Activated gamma-delta T cell treated with anti-CD3 and anti-CD28 coated beads, Interleukin-2, amount 50 U/mL, for 16 hours (primary cell): ENCODE results near the gene SIL1.

ENCODE experiments used
- DNase-seq: peaks from one replicate; pipeline ENCODE4 v3.0.0-alpha.2; 2020; ENCODE audit warnings: low read depth

The SIL1 gene

GRCh38 chr5:138956801-138957200 is 241.4 kb downstream of the SIL1 start:
- no peak for DNase-seq

DNA sequence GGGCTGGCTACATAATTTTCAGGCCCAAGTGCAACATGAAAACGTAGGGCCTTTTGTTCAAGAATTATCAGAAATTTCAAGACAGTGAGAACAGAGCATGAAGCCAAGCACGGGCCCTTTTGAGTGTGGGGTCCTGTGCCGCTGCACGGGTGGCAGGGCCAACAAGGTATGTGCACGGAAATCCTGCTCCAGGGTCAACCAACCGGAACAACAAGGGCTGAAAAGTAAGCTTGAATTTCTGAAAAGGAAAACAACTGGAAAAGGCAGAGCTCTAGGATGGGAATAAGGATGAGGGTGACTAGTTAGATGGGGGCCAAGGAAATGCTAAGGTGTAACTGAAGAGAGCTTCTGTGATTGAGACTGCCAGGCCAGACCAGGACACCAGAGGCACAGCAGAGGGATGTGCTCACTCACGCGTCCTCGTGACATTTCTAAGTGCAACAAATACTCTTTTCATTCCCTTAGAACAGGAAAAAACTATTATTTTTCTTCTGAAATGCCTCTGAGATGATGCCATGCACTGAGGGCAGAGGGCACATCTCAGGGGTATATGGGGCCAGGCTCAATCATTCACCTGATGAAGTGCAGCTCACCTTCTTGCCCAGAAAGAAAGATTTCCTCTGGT is 242.4 kb downstream of the SIL1 start:
- DNase-seq: no peak

- DNase-seq: no peak
Observed at GRCh38 chr5:138955013-138955660, 243.0 kb downstream of the SIL1 start.

- DNase-seq: no peak
Observed at GRCh38 chr5:138954257-138955012, 243.7 kb downstream of the SIL1 start.

DNA sequence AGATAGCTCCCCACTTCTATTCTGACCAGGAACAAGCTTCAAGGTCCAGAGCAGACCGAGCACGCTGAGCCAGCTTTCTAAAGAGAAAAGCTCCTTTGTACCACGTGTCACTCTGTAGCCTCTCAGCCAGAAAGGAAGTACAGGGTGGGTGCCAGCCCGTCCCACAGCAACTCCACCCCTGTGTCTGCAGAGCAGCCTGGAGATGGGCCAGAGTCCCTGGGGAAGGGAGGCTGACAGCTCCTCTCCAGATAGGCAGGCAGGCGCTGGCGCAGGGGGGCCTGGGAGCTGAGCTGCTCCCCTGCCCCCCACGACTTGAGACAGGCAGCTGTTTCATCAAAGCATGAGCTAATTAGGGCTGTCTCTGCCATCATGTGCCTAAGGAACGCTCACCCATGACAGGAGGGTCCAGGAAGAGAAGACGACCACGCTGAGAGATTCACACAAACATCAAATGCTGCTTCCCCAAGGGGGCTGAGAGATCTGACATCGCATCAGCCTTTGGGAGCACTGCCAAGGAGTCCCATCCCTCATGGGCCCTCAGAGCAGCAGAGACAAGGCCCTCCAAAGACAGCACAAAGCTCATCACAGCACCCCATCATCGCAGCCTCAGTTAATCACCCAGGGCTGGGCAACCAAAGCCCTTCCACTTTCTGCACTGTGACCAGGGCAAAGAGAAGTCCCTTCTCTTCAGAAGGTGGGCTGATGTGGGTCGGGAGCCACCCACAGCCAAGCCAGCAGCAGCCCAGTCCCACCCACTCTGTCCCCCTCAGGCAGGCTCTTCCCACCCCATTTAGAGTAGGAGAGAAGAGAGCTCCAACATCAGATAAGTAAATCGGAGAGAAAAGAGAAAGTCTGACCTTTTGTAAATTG is 244.5 kb downstream of the SIL1 start:
- DNase-seq: no peak

GRCh38 chr5:138952962-138953361 is 245.2 kb downstream of the SIL1 start:
- DNase-seq: no peak

DNA sequence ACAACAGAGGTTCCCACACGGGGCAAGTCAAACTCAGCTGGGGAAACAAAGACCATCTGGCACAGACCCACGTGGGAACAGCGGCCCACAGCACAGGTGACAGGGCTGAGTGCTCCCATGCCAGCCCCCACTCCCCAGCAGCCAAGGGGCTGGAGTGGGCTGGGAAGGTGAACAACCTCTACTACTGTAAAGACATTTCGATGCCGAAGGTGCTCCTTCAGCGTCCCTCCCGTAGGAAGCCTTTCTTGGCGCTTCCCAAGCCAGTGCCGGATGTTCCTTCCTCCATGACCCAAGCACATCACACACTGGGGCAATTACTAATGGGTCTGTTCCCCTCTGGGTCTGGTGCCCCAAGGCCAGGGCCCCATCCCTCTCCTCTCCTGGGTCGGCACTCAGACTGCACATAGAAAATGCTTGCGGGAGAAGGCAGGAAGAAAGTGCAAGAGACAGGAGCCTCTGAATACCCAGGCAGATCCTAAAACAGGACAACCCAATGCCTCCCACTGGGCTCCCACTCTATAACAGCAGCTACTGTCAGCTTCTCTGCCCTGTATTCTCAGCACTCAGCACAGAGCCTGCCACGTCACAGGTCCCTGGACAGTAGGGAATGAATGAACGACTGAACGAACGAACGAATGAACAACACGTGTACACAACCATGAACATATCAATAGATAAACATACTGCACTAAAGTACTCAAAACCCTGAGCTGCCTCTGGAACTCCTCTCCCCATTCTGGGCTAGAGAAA is 246.0 kb downstream of the SIL1 start:
- DNase-seq: no peak

- no peak for DNase-seq
Observed at GRCh38 chr5:138951091-138951985, 246.8 kb downstream of the SIL1 start.

- no peak for DNase-seq
Observed at GRCh38 chr5:138950421-138951031, 247.6 kb downstream of the SIL1 start.

- DNase-seq: no peak
Observed at GRCh38 chr5:138949988-138950387, 248.2 kb downstream of the SIL1 start.

DNA sequence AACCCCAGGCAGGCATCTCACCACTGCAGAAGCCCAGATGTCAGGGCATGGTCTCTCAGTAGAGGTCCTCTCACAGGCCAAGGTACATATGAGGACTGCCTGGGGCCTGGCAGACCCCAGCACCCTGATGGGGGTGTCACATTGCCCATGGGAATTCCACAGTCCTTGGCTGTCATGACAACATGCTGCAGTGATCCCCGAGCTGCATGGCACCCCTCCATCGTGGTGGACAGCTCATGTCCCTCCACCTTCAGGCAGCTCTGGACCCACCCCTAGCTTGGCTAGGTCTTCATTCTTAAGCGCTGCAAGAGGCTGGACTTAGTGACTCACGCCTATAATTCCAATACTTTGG is 249.0 kb downstream of the SIL1 start:
- DNase-seq: no peak

DNA sequence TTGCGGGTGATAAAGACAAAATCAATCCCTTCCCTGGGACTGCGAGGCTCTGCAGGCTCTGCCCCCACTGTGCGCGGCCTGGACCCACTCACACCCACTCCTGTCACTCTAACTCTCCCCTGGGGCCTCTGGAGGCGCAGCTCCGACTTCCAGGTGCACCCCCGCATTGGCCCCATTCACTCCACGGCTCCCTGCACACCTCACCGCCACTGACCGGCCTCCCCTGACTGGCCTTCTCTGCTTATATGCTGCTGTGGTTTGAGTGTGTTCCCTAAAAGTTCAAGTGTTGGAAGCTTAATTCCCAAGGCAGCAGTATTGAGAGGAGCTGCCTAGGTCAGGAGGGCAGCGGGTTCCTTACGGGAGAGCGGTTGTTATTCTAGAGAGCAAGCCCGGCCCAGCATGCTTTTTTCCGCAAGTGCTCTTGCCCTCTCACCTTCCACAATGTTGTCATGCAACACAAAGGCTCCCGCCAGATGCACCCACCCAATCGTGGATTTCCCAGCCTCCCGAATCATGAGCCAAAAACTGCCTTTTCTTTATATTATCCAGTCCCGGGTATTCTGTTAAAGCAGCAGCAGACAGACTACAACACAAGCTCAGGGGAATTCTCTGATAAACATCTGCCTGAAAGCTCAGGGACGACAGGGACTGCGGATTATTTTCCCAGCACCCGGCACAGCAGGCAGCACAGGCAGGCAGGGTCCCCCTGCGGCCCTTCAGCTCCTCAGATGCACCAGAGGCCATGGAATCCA is 249.5 kb downstream of the SIL1 start:
- no peak for DNase-seq

DNA sequence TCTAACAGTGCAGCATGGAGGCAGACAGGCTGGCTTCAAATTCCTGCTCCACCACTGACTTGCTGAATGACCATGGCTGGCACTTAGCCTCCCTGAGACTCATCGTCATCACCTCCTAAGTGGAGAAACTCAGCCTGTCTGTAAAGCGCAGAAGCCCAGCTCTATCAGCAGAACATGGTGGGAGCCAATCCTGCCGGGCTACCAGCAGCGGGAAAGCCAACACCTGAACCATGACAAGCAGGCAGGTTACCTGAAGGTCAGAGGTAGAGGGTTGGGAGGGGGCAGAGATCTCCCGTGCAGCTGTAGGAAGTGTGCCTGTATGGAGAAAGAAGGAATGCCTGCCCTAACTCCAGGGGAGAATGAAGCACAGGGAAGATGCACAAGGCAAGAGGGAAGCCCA is 250.4 kb downstream of the SIL1 start:
- no peak for DNase-seq

- no peak for DNase-seq
Observed at GRCh38 chr5:138946831-138947560, 251.2 kb downstream of the SIL1 start.

DNA sequence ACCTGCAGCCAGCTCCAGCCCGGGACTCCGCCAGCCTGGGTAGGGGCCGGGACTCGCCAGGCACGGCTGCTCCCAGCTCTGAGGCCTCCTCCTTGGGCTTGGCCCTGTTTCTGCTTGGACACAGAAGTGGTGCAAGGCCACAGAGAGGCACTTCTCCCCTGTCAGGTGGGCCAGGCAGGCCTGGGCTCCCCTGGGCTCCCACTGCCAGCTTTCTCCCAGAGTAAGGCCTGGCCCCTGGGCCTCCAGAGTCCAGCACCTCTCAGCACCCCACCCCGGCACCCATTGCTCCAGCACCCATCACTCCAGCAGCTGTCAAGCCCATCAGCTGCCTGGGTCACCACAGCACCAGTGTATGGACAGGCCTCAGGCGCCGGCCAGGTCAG is 251.9 kb downstream of the SIL1 start:
- DNase-seq: no peak

- DNase-seq: no peak
Observed at GRCh38 chr5:138945421-138946240, 252.5 kb downstream of the SIL1 start.

DNA sequence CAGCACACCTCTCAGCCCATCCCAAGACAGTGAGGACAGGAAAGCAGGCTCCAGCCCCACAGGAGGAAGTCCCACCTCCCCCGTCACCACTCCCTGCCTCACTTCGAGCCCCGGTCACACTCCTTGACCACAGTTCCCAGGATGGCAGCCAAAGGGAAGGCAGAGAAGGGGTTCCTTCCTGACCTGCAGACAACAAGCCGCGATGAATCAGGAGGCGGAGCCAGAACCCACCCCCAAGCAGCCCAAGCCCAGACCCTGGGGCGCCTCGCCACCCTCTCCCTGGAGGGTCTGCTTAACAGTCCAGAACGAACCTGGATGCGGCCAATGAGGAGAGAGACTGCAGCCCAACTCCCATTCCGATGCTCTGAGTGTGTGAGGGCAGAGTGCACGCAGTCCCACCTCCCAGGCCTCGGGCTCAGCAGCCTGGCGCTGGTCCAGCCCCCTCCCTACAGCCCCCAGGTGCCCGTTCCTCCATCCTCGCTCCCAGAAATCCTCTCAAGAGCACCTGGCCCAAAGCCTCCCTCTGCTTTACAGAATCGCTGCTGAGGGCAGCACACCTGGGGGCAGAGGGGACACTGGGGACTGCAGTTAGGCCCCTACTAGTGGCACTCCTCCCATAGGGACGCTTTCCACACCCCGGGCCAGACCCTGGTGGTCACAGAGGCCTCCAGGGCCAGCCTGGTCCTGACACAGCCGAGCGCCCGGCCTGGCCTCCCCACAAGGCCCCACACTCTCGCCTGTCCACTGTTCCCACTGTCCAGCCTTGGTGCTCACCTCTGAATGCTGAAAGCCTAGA is 253.4 kb downstream of the SIL1 start:
- no peak for DNase-seq
